Adrenal gland (tissue), 5 donors: ENCODE data around the gene JPH3.

Source experiments
- POLR2A ChIP-seq, 2 donors: fragments of 450-650 bp; IDR thresholded peaks; one replicate each; pipeline ENCODE4 v1.6.1; 2017; ENCODE audit warnings: antibody characterized with exemption in 2 of 2, mild to moderate bottlenecking in 2 of 2, moderate library complexity in 1 of 2
- TF ChIP-seq, protein P1 (sequence below), 6 experiments: fragments of 450-650 bp in 4 of 6; fragments of 200-600 bp in 2 of 6; sonication (generic) in 1 of 6; IDR thresholded peaks; 1 replicate in 5 of 6; 2 replicates in 1 of 6; pipeline versions ENCODE4 v1.5.1 to v1.8.0; 2016 to 2021; ENCODE audit warnings: antibody characterized with exemption in 6 of 6, mild to moderate bottlenecking in 2 of 6, moderate library complexity in 1 of 6
- donor health status: DM: no; HTN: no; CAD: no.

- no peak for TF ChIP-seq POLR2A (IDR thresholded peaks at IDR 0.05)
- TF ChIP-seq, protein P1, sequence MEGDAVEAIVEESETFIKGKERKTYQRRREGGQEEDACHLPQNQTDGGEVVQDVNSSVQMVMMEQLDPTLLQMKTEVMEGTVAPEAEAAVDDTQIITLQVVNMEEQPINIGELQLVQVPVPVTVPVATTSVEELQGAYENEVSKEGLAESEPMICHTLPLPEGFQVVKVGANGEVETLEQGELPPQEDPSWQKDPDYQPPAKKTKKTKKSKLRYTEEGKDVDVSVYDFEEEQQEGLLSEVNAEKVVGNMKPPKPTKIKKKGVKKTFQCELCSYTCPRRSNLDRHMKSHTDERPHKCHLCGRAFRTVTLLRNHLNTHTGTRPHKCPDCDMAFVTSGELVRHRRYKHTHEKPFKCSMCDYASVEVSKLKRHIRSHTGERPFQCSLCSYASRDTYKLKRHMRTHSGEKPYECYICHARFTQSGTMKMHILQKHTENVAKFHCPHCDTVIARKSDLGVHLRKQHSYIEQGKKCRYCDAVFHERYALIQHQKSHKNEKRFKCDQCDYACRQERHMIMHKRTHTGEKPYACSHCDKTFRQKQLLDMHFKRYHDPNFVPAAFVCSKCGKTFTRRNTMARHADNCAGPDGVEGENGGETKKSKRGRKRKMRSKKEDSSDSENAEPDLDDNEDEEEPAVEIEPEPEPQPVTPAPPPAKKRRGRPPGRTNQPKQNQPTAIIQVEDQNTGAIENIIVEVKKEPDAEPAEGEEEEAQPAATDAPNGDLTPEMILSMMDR (IDR thresholded peaks at IDR 0.05) = no peak
Observed at GRCh38 chr16:87618216-87618615, 15.9 kb downstream of the JPH3 start.
